WTC11 (cell line): Measurements from ENCODE around the gene PTPA. TPM values are rescaled to one million over a fixed set of nuclear protein-coding genes. Genes with fewer than 3 reads are reported as not detected.

Experiments used
- ATAC-seq: fragments of 200-7000 bp; cut with Tn5 transposase; 2 replicates; pipeline ENCODE4 v1.10.0; 2021; ENCODE audit warnings: mild to moderate bottlenecking, moderate library complexity
- CTCF ChIA-PET: fragments of 300-600 bp; sonication (Branson Sonifier 250); formaldehyde crosslinking; loops from one replicate; lab custom pipeline; 2021; ENCODE audit warnings: antibody characterized with exemption; lab: Charles Lee
- POLR2A ChIA-PET: fragments of 350-600 bp; sonication (Branson Sonifier 250); formaldehyde crosslinking; loops from one replicate; lab custom pipeline; 2021; ENCODE audit warnings: antibody characterized with exemption; lab: Charles Lee
- DNase-seq: peaks from one replicate; pipeline ENCODE4 v3.0.0; 2021; ENCODE audit warnings: low spot score
- H3K27ac Mint-ChIP-seq: 2 replicates; pipeline ENCODE4 v1.8.0; 2021; ENCODE audit warnings: mixed read lengths
- H3K27me3 Mint-ChIP-seq: 2 replicates; pipeline ENCODE4 v1.8.0; 2021; ENCODE audit warnings: low read depth, mild to moderate bottlenecking, moderate library complexity, mixed read lengths
- H3K36me3 Mint-ChIP-seq: 2 replicates; pipeline ENCODE4 v1.8.0; 2021; ENCODE audit warnings: mixed read lengths
- H3K4me1 Mint-ChIP-seq: 2 replicates; pipeline ENCODE4 v1.8.0; 2022; ENCODE audit warnings: mixed read lengths
- H3K4me3 Mint-ChIP-seq: 2 replicates; pipeline ENCODE4 v1.8.0; 2021; ENCODE audit warnings: mild to moderate bottlenecking, moderate library complexity, mixed read lengths
- H3K9me3 Mint-ChIP-seq: 2 replicates; pipeline ENCODE4 v1.8.0; 2021; ENCODE audit warnings: mixed read lengths
- CREM ChIP-seq: sonication (generic); formaldehyde crosslinking; IDR thresholded peaks from 2 replicates; pipeline ENCODE4 v1.8.1; 2022; ENCODE audit warnings: mild to moderate bottlenecking, missing genetic modification reagents, moderate library complexity
- GTF2I ChIP-seq: fragments of 250-450 bp; sonication (Bioruptor Pico); conservative IDR thresholded peaks from 2 replicates; pipeline ENCODE4 v1.4.0; 2021; ENCODE audit warnings: mild to moderate bottlenecking
- MYBL2 ChIP-seq: sonication (generic); formaldehyde crosslinking; IDR thresholded peaks from 2 replicates; pipeline ENCODE4 v1.8.1; 2023; ENCODE audit warnings: mild to moderate bottlenecking, moderate library complexity, missing genetic modification reagents
- NFYB ChIP-seq: sonication (generic); formaldehyde crosslinking; conservative IDR thresholded peaks from 2 replicates; pipeline ENCODE4 v1.8.0; 2022; ENCODE audit warnings: low read depth, missing genetic modification reagents
- RORB ChIP-seq: fragments of 250-450 bp; sonication (Bioruptor Pico); IDR thresholded peaks from 2 replicates; pipeline ENCODE4 v1.9.0; 2021; ENCODE audit warnings: mild to moderate bottlenecking
- ZNF423 ChIP-seq: fragments of 250-450 bp; sonication (Bioruptor Pico); IDR thresholded peaks from 2 replicates; pipeline ENCODE4 v2.1.2; 2022; ENCODE audit warnings: mild to moderate bottlenecking, moderate library complexity
- total RNA-seq: library from RNA; stranded (reverse); gene quantifications from 3 replicates; pipeline ENCODE4 v1.2.3, GENCODE V29; 2021
- TF ChIP-seq, protein P1 (sequence below): fragments of 250-450 bp; sonication (Bioruptor Pico); IDR thresholded peaks from 2 replicates; pipeline ENCODE4 v1.9.0; 2021; ENCODE audit warnings: mild to moderate bottlenecking, borderline replicate concordance
- TF ChIP-seq, protein P2 (sequence below): fragments of 200-600 bp; IDR thresholded peaks from 2 replicates; pipeline ENCODE4 v1.8.0; 2022; ENCODE audit warnings: antibody characterized with exemption
- TF ChIP-seq, protein P3 (sequence below): sonication (generic); formaldehyde crosslinking; IDR thresholded peaks from 2 replicates; pipeline ENCODE4 v1.8.1; 2023; ENCODE audit warnings: mild to moderate bottlenecking, moderate library complexity, missing genetic modification reagents
- TF ChIP-seq, protein P4 (sequence below): sonication (generic); formaldehyde crosslinking; IDR thresholded peaks from 2 replicates; pipeline ENCODE4 v1.8.0; 2023; ENCODE audit warnings: missing genetic modification reagents, mild to moderate bottlenecking, borderline replicate concordance
- TF ChIP-seq, protein P5 (sequence below): sonication (generic); formaldehyde crosslinking; IDR thresholded peaks from 2 replicates; pipeline ENCODE4 v1.8.0; 2022; ENCODE audit warnings: mild to moderate bottlenecking, missing genetic modification reagents
- TF ChIP-seq, protein P6 (sequence below): sonication (generic); formaldehyde crosslinking; IDR thresholded peaks from 2 replicates; pipeline ENCODE4 v1.8.1; 2022; ENCODE audit warnings: mild to moderate bottlenecking, moderate library complexity, missing genetic modification reagents
- TF ChIP-seq, protein P7 (sequence below): sonication (generic); formaldehyde crosslinking; IDR thresholded peaks from 2 replicates; pipeline ENCODE4 v1.8.0; 2022; ENCODE audit warnings: mild to moderate bottlenecking, missing genetic modification reagents
- TF ChIP-seq, protein P8 (sequence below): sonication (generic); formaldehyde crosslinking; IDR thresholded peaks from 2 replicates; pipeline ENCODE4 v1.8.0; 2022; ENCODE audit warnings: missing genetic modification reagents
- TF ChIP-seq, protein P9 (sequence below): sonication (generic); formaldehyde crosslinking; IDR thresholded peaks from 2 replicates; pipeline ENCODE4 v1.8.1; 2022; ENCODE audit warnings: low read depth, mild to moderate bottlenecking, moderate library complexity, missing genetic modification reagents, borderline replicate concordance

Gene PTPA
- total RNA-seq, 1 experiment from 2014 or later, result 186 TPM

DNA sequence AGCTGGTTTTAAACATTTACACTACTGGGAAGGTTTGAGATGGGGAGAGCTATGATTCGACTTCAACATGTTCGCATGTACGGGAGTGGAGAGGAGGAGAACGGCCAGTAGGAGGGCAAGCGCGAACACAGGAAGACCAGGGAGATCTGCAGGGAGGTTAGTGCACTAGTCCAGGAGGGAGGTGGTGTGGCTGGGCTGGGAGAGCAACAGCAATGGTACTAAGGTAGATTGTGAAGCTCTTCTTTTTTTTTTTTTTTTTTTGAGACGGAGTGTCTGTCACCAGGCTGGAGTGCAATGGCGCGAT lies 50.3 kb downstream of the PTPA start (continued):
- TF ChIP-seq, protein P1, sequence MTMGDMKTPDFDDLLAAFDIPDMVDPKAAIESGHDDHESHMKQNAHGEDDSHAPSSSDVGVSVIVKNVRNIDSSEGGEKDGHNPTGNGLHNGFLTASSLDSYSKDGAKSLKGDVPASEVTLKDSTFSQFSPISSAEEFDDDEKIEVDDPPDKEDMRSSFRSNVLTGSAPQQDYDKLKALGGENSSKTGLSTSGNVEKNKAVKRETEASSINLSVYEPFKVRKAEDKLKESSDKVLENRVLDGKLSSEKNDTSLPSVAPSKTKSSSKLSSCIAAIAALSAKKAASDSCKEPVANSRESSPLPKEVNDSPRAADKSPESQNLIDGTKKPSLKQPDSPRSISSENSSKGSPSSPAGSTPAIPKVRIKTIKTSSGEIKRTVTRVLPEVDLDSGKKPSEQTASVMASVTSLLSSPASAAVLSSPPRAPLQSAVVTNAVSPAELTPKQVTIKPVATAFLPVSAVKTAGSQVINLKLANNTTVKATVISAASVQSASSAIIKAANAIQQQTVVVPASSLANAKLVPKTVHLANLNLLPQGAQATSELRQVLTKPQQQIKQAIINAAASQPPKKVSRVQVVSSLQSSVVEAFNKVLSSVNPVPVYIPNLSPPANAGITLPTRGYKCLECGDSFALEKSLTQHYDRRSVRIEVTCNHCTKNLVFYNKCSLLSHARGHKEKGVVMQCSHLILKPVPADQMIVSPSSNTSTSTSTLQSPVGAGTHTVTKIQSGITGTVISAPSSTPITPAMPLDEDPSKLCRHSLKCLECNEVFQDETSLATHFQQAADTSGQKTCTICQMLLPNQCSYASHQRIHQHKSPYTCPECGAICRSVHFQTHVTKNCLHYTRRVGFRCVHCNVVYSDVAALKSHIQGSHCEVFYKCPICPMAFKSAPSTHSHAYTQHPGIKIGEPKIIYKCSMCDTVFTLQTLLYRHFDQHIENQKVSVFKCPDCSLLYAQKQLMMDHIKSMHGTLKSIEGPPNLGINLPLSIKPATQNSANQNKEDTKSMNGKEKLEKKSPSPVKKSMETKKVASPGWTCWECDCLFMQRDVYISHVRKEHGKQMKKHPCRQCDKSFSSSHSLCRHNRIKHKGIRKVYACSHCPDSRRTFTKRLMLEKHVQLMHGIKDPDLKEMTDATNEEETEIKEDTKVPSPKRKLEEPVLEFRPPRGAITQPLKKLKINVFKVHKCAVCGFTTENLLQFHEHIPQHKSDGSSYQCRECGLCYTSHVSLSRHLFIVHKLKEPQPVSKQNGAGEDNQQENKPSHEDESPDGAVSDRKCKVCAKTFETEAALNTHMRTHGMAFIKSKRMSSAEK (CRISPR knock-in tag), result no peak
- TF ChIP-seq, protein P2, sequence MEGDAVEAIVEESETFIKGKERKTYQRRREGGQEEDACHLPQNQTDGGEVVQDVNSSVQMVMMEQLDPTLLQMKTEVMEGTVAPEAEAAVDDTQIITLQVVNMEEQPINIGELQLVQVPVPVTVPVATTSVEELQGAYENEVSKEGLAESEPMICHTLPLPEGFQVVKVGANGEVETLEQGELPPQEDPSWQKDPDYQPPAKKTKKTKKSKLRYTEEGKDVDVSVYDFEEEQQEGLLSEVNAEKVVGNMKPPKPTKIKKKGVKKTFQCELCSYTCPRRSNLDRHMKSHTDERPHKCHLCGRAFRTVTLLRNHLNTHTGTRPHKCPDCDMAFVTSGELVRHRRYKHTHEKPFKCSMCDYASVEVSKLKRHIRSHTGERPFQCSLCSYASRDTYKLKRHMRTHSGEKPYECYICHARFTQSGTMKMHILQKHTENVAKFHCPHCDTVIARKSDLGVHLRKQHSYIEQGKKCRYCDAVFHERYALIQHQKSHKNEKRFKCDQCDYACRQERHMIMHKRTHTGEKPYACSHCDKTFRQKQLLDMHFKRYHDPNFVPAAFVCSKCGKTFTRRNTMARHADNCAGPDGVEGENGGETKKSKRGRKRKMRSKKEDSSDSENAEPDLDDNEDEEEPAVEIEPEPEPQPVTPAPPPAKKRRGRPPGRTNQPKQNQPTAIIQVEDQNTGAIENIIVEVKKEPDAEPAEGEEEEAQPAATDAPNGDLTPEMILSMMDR, result no peak
- no peak for TF ChIP-seq MYBL2 (CRISPR knock-in tag)

DNA sequence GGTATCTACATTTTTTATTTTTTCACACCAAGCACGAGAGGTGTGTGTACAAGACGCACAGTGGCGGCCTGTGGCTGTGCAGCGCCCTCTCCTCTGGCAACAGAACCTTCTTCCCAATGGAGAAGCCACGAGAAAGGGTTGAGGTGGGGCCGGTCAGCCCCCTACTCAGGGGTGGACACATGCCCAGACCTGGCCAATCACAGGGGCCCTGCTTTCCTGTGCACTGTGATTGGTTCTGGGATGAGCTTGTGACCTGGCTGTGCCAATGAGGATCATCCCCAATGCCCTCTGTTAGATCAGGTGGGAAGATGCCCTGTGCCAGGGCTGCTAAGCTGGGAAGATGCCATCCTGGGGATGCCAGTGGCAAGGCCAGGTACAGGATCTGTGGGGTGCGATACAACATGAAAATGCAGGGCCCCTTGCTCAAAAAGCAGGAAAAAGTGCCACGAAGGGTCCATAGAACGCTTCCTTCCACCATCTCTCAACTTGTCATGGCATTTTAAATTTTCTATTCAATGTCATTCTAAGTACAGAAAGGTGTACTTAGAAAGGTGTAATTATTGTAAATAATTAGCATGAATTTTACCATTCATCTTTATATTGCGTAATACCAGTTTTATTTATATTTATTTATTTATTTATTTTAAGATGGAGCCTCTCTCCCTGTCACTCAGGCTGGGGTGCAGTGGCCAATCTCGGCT lies 51.4 kb downstream of the PTPA start:
- DNase-seq, result no peak
- peak; percentile 60 for ATAC-seq
- Mint-ChIP-seq H3K9me3 (peaks cover 4% of the 10 kb centered on the region; the same call in 1 of the 2 replicates), H3K27ac (no peak overlapping the region), H3K4me1 (peaks cover 25% of the 10 kb centered on the region), H3K36me3 (peaks cover 3% of the 10 kb centered on the region; the same call in 1 of the 2 replicates), H3K27me3 (no peaks in the 10 kb centered on the region), H3K4me3 (no peak overlapping the region)
- CTCF ChIA-PET, result interaction anchor here (1.0 to 18.6 kb wide), 6 partner anchors 11 to 134 kb away, joined by 3 to 345 read pairs (median 4); partner anchors contain the start of genes IER5L and SH3GLB2
- POLR2A ChIA-PET, result interaction anchor here (0.5 kb wide), 1 partner anchor 95 kb away, joined by 3 read pairs; no protein-coding TSS in a partner anchor
- peak; percentile 88 for TF ChIP-seq NFYB
- TF ChIP-seq, protein P3, sequence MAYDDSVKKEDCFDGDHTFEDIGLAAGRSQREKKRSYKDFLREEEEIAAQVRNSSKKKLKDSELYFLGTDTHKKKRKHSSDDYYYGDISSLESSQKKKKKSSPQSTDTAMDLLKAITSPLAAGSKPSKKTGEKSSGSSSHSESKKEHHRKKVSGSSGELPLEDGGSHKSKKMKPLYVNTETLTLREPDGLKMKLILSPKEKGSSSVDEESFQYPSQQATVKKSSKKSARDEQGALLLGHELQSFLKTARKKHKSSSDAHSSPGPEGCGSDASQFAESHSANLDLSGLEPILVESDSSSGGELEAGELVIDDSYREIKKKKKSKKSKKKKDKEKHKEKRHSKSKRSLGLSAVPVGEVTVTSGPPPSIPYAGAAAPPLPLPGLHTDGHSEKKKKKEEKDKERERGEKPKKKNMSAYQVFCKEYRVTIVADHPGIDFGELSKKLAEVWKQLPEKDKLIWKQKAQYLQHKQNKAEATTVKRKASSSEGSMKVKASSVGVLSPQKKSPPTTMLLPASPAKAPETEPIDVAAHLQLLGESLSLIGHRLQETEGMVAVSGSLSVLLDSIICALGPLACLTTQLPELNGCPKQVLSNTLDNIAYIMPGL (CRISPR knock-in tag), result no peak
- TF ChIP-seq, protein P4, sequence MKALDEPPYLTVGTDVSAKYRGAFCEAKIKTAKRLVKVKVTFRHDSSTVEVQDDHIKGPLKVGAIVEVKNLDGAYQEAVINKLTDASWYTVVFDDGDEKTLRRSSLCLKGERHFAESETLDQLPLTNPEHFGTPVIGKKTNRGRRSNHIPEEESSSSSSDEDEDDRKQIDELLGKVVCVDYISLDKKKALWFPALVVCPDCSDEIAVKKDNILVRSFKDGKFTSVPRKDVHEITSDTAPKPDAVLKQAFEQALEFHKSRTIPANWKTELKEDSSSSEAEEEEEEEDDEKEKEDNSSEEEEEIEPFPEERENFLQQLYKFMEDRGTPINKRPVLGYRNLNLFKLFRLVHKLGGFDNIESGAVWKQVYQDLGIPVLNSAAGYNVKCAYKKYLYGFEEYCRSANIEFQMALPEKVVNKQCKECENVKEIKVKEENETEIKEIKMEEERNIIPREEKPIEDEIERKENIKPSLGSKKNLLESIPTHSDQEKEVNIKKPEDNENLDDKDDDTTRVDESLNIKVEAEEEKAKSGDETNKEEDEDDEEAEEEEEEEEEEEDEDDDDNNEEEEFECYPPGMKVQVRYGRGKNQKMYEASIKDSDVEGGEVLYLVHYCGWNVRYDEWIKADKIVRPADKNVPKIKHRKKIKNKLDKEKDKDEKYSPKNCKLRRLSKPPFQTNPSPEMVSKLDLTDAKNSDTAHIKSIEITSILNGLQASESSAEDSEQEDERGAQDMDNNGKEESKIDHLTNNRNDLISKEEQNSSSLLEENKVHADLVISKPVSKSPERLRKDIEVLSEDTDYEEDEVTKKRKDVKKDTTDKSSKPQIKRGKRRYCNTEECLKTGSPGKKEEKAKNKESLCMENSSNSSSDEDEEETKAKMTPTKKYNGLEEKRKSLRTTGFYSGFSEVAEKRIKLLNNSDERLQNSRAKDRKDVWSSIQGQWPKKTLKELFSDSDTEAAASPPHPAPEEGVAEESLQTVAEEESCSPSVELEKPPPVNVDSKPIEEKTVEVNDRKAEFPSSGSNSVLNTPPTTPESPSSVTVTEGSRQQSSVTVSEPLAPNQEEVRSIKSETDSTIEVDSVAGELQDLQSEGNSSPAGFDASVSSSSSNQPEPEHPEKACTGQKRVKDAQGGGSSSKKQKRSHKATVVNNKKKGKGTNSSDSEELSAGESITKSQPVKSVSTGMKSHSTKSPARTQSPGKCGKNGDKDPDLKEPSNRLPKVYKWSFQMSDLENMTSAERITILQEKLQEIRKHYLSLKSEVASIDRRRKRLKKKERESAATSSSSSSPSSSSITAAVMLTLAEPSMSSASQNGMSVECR (CRISPR knock-in tag), result no peak
- TF ChIP-seq, protein P5, sequence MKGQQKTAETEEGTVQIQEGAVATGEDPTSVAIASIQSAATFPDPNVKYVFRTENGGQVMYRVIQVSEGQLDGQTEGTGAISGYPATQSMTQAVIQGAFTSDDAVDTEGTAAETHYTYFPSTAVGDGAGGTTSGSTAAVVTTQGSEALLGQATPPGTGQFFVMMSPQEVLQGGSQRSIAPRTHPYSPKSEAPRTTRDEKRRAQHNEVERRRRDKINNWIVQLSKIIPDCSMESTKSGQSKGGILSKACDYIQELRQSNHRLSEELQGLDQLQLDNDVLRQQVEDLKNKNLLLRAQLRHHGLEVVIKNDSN, result peak; percentile 86
- TF ChIP-seq GTF2I, result no peak
- TF ChIP-seq, protein P6, sequence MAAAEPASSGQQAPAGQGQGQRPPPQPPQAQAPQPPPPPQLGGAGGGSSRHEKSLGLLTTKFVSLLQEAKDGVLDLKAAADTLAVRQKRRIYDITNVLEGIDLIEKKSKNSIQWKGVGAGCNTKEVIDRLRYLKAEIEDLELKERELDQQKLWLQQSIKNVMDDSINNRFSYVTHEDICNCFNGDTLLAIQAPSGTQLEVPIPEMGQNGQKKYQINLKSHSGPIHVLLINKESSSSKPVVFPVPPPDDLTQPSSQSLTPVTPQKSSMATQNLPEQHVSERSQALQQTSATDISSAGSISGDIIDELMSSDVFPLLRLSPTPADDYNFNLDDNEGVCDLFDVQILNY, result no peak
- no peak for TF ChIP-seq RORB (CRISPR knock-in tag)
- TF ChIP-seq CREM (CRISPR knock-in tag), result no peak
- TF ChIP-seq, protein P7, sequence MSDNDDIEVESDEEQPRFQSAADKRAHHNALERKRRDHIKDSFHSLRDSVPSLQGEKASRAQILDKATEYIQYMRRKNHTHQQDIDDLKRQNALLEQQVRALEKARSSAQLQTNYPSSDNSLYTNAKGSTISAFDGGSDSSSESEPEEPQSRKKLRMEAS (CRISPR knock-in tag), result no peak
- no peak for TF ChIP-seq ZNF423 (CRISPR knock-in tag)
- TF ChIP-seq, protein P8, sequence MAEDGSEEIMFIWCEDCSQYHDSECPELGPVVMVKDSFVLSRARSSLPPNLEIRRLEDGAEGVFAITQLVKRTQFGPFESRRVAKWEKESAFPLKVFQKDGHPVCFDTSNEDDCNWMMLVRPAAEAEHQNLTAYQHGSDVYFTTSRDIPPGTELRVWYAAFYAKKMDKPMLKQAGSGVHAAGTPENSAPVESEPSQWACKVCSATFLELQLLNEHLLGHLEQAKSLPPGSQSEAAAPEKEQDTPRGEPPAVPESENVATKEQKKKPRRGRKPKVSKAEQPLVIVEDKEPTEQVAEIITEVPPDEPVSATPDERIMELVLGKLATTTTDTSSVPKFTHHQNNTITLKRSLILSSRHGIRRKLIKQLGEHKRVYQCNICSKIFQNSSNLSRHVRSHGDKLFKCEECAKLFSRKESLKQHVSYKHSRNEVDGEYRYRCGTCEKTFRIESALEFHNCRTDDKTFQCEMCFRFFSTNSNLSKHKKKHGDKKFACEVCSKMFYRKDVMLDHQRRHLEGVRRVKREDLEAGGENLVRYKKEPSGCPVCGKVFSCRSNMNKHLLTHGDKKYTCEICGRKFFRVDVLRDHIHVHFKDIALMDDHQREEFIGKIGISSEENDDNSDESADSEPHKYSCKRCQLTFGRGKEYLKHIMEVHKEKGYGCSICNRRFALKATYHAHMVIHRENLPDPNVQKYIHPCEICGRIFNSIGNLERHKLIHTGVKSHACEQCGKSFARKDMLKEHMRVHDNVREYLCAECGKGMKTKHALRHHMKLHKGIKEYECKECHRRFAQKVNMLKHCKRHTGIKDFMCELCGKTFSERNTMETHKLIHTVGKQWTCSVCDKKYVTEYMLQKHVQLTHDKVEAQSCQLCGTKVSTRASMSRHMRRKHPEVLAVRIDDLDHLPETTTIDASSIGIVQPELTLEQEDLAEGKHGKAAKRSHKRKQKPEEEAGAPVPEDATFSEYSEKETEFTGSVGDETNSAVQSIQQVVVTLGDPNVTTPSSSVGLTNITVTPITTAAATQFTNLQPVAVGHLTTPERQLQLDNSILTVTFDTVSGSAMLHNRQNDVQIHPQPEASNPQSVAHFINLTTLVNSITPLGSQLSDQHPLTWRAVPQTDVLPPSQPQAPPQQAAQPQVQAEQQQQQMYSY, result no peak
- TF ChIP-seq, protein P9, sequence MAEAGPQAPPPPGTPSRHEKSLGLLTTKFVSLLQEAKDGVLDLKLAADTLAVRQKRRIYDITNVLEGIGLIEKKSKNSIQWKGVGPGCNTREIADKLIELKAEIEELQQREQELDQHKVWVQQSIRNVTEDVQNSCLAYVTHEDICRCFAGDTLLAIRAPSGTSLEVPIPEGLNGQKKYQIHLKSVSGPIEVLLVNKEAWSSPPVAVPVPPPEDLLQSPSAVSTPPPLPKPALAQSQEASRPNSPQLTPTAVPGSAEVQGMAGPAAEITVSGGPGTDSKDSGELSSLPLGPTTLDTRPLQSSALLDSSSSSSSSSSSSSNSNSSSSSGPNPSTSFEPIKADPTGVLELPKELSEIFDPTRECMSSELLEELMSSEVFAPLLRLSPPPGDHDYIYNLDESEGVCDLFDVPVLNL (CRISPR knock-in tag), result no peak
